Testis (tissue), 2 donors: ENCODE measurements around the gene LNPEP.

ENCODE experiments used
- POLR2A ChIP-seq: fragments of 450-650 bp; IDR thresholded peaks from one replicate; pipeline ENCODE4 v1.6.1; 2017; ENCODE audit warnings: antibody characterized with exemption, mild to moderate bottlenecking, moderate library complexity
- TF ChIP-seq, protein P1 (sequence below), 3 experiments: fragments of 450-650 bp in 2 of 3; fragments of 200-600 bp in 1 of 3; sonication (generic) in 1 of 3; IDR thresholded peaks; one replicate each; pipeline ENCODE4 v1.5.1; 2016 to 2019; ENCODE audit warnings: antibody characterized with exemption in 3 of 3, mild to moderate bottlenecking in 2 of 3, moderate library complexity in 1 of 3

DNA sequence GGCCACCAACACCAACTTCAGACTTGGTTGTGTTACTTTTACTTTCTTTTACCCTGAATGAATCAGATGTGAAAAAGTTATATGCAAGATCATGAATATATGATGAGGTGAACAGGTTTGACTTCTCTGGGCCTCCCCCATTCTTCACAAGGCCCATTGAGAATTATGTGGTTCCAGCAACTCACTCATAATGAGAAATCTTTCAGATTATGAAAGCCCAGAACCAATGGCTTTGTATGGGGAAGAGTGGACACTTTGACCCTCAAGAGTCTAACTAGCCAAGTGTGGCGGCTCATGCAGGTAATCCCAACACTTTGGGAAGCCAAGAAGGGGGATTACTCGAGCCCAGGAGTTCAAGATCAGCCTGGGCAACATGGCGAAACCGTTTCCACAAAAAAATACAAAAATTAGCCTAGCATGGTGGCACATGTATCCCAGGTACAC, 16.1 kb upstream of the LNPEP start:
- TF ChIP-seq POLR2A = no peak
- TF ChIP-seq, protein P1, sequence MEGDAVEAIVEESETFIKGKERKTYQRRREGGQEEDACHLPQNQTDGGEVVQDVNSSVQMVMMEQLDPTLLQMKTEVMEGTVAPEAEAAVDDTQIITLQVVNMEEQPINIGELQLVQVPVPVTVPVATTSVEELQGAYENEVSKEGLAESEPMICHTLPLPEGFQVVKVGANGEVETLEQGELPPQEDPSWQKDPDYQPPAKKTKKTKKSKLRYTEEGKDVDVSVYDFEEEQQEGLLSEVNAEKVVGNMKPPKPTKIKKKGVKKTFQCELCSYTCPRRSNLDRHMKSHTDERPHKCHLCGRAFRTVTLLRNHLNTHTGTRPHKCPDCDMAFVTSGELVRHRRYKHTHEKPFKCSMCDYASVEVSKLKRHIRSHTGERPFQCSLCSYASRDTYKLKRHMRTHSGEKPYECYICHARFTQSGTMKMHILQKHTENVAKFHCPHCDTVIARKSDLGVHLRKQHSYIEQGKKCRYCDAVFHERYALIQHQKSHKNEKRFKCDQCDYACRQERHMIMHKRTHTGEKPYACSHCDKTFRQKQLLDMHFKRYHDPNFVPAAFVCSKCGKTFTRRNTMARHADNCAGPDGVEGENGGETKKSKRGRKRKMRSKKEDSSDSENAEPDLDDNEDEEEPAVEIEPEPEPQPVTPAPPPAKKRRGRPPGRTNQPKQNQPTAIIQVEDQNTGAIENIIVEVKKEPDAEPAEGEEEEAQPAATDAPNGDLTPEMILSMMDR (IDR thresholded peaks at IDR 0.05) = no peak
